ENCODE results near the gene UBL4A.

Gene UBL4A

GRCh38 chrX:154445776-154446175 lies 40.6 kb downstream of the UBL4A start:
- Histone ChIP-seq H3K79me2 (ENCODE audit: insufficient read depth, low read length) (no peaks in the 10 kb centered on the region), H3K4me1 (ENCODE audit: insufficient read depth, low read length, severe bottlenecking) (peaks cover 20% of the 10 kb centered on the region), H3K9me2 (ENCODE audit: low read depth, low read length) (no peaks in the 10 kb centered on the region), H3K9me3 (ENCODE audit: low read length) (no peaks in the 10 kb centered on the region), H3K9ac (ENCODE audit: low read length) (no peak overlapping the region), H3K36me3 (ENCODE audit: insufficient read depth, low read length) (peaks cover 17% of the 10 kb centered on the region), H3K4me2 (ENCODE audit: low read length) (no peak overlapping the region), H3K27ac (ENCODE audit: low read depth, low read length, poor library complexity, severe bottlenecking) (no peak overlapping the region), H4K20me1 (ENCODE audit: insufficient read depth, low read length) (no peaks in the 10 kb centered on the region), H3K27me3 (ENCODE audit: insufficient read depth, low read length) (no peaks in the 10 kb centered on the region), H3K4me3 (ENCODE audit: low read depth, low read length, poor library complexity, severe bottlenecking) (no peak overlapping the region), H3F3A (ENCODE audit: insufficient read depth, low read length) (no peaks in the 10 kb centered on the region), H2AFZ (ENCODE audit: low read length) (no peak overlapping the region)
- TF ChIP-seq EZH2 (IDR thresholded peaks at IDR 0.05; ENCODE audit: borderline replicate concordance, low read length): no peak
- TF ChIP-seq CTCF (IDR thresholded peaks at IDR 0.05; ENCODE audit: low read length): no peak

GRCh38 chrX:154444755-154445246 lies 41.6 kb downstream of the UBL4A start:
- no peak for TF ChIP-seq EZH2 (IDR thresholded peaks at IDR 0.05; ENCODE audit: borderline replicate concordance, low read length)
- no peak for TF ChIP-seq CTCF (IDR thresholded peaks at IDR 0.05; ENCODE audit: low read length)
- peak overlapping the region; percentile 60 for H3K9ac ChIP-seq (ENCODE audit: low read length)

GRCh38 chrX:154443992-154444754 lies 42.2 kb downstream of the UBL4A start, which contains the start of gene FAM50A:
Gene FAM50A, plus strand, starts transcription at chrX:154444141. Its CDS starts 95 bp downstream, at chrX:154444236.
- peak within 1 kb of the TSS; percentile 55 for H3K4me2 ChIP-seq (ENCODE audit: low read length)
- H3K9me2 ChIP-seq (ENCODE audit: low read depth, low read length): no peaks in the 10 kb centered on the region
- H3K4me3 ChIP-seq (ENCODE audit: low read depth, low read length, poor library complexity, severe bottlenecking): peak within 1 kb of the TSS; percentile 60
- H3K36me3 ChIP-seq (ENCODE audit: insufficient read depth, low read length): peaks cover 22% of the 10 kb centered on the region
- H3K27me3 ChIP-seq (ENCODE audit: insufficient read depth, low read length): no peaks in the 10 kb centered on the region
- H3K9ac ChIP-seq (ENCODE audit: low read length): peak within 1 kb of the TSS; percentile 60
- no peak within 1 kb of the TSS for H2AFZ ChIP-seq (ENCODE audit: low read length)
- no peaks in the 10 kb centered on the region for H3K9me3 ChIP-seq (ENCODE audit: low read length)
- H4K20me1 ChIP-seq (ENCODE audit: insufficient read depth, low read length): no peaks in the 10 kb centered on the region
- peaks cover 20% of the 10 kb centered on the region for H3K4me1 ChIP-seq (ENCODE audit: insufficient read depth, low read length, severe bottlenecking)
- no peaks in the 10 kb centered on the region for H3F3A ChIP-seq (ENCODE audit: insufficient read depth, low read length)
- H3K79me2 ChIP-seq (ENCODE audit: insufficient read depth, low read length): no peaks in the 10 kb centered on the region
- H3K27ac ChIP-seq (ENCODE audit: low read depth, low read length, poor library complexity, severe bottlenecking): no peak within 1 kb of the TSS
- TF ChIP-seq CTCF (IDR thresholded peaks at IDR 0.05; ENCODE audit: low read length): no peak
- TF ChIP-seq EZH2 (IDR thresholded peaks at IDR 0.05; ENCODE audit: borderline replicate concordance, low read length): no peak

More at GRCh38 chrX:154444755-154445246, 41.6 kb downstream of the UBL4A start:
- Histone ChIP-seq H3K4me2 (ENCODE audit: low read length) (peak overlapping the region; percentile 52), H3K27ac (ENCODE audit: low read depth, low read length, poor library complexity, severe bottlenecking) (no peak overlapping the region), H3K9me2 (ENCODE audit: low read depth, low read length) (no peaks in the 10 kb centered on the region), H3K4me3 (ENCODE audit: low read depth, low read length, poor library complexity, severe bottlenecking) (peak overlapping the region; percentile 60), H3K79me2 (ENCODE audit: insufficient read depth, low read length) (no peaks in the 10 kb centered on the region), H3K4me1 (ENCODE audit: insufficient read depth, low read length, severe bottlenecking) (peaks cover 20% of the 10 kb centered on the region), H3K27me3 (ENCODE audit: insufficient read depth, low read length) (no peaks in the 10 kb centered on the region), H3F3A (ENCODE audit: insufficient read depth, low read length) (no peaks in the 10 kb centered on the region), H3K9me3 (ENCODE audit: low read length) (no peaks in the 10 kb centered on the region), H3K36me3 (ENCODE audit: insufficient read depth, low read length) (peaks cover 20% of the 10 kb centered on the region), H4K20me1 (ENCODE audit: insufficient read depth, low read length) (no peaks in the 10 kb centered on the region), H2AFZ (ENCODE audit: low read length) (no peak overlapping the region)

Measured in OCI-LY1 (cell line).